Adrenal gland (tissue), 12 donors: Measurements from ENCODE around the gene DOCK6. TPM values are rescaled to one million over a fixed set of nuclear protein-coding genes. Genes with fewer than 3 reads are reported as not detected.

ENCODE experiments used
- DNase-seq, 7 donors: peaks; one replicate each; pipeline ENCODE4 v3.0.0-alpha.2; 2019 to 2020
- H3K27ac ChIP-seq, 5 donors: fragments of 200-600 bp; sonication (generic) in 4 of 5; 1 replicate in 3 of 5; 2 replicates in 2 of 5; pipeline versions ENCODE4 v1.5.1 to v1.8.0; 2016 to 2020; ENCODE audit warnings: mild to moderate bottlenecking in 1 of 5
- H3K27me3 ChIP-seq: fragments of 200-600 bp; 2 replicates; pipeline ENCODE4 v1.8.0; 2021
- H3K36me3 ChIP-seq, 2 donors: fragments of 200-600 bp; replicated peaks in 1 of 2; 1 replicate in 1 of 2; 2 replicates in 1 of 2; pipeline versions ENCODE4 v1.5.1 to v1.8.0; 2018 to 2022
- H3K4me1 ChIP-seq, 2 donors: fragments of 200-600 bp; replicated peaks in 1 of 2; 1 replicate in 1 of 2; 2 replicates in 1 of 2; pipeline versions ENCODE4 v1.5.1 to v1.8.0; 2018 to 2021
- H3K4me3 ChIP-seq, 4 donors: fragments of 200-600 bp; sonication (generic) in 3 of 4; one replicate each; pipeline ENCODE4 v1.5.1; 2016 to 2018
- H3K9me3 ChIP-seq, 3 donors: fragments of 200-600 bp; sonication (generic) in 1 of 3; replicated peaks in 1 of 3; 1 replicate in 2 of 3; 2 replicates in 1 of 3; pipeline versions ENCODE4 v1.5.1 to v1.8.0; 2016 to 2021
- POLR2A ChIP-seq, 2 donors: fragments of 450-650 bp; IDR thresholded peaks; one replicate each; pipeline ENCODE4 v1.6.1; 2017; ENCODE audit warnings: antibody characterized with exemption in 2 of 2, mild to moderate bottlenecking in 2 of 2, moderate library complexity in 1 of 2
- WGBS, 4 donors: extraction: QIAGEN DNeasy Blood & Tissue Kit in 2 of 4; methylation state at CpG; one replicate each; pipeline versions ENCODE4 v1.1.5 to v1.1.7; 2013 to 2017; 5-methylcytosine and 5-hydroxymethylcytosine counted together
- intact Hi-C, 2 donors: fragments of 100-400 bp; cut with DNase I; formaldehyde crosslinking; loops; one replicate each; pipeline versions ENCODE4 v1.14.1 to v1.15.0; 2022 to 2023
- polyA plus RNA-seq, 3 donors: library from polyadenylated mRNA; stranded (reverse); fragments of 200-250 nt in 2 of 3; fragments of 350-450 nt in 1 of 3; fragmentation: Illumina TruSeq in 1 of 3; extraction: RNeasy Lipid Tissue Mini Kit (QIAGEN cat#74804) in 1 of 3; gene quantifications; one replicate each; pipeline ENCODE4 v1.2.3, GENCODE V29; 2013 to 2014
- total RNA-seq, 9 donors: library from RNA; depleted of rRNA in 4 of 9; stranded (reverse); fragments of >200 nt in 4 of 9; fragments of 120-200 nt in 1 of 9; fragmentation: NEBNext Ultra II Directional in 1 of 9; extraction: Animal tissue kit (Norgen Biotek cat#: 25700) in 1 of 9; gene quantifications; one replicate each; pipeline versions ENCODE4 v1.1.0 to v1.2.4, GENCODE V29; 2013 to 2023
- TF ChIP-seq, protein P1 (sequence below), 6 experiments: fragments of 450-650 bp in 4 of 6; fragments of 200-600 bp in 2 of 6; sonication (generic) in 1 of 6; IDR thresholded peaks; 1 replicate in 5 of 6; 2 replicates in 1 of 6; pipeline versions ENCODE4 v1.5.1 to v1.8.0; 2016 to 2021; ENCODE audit warnings: antibody characterized with exemption in 6 of 6, mild to moderate bottlenecking in 2 of 6, moderate library complexity in 1 of 6
- donor health status: healthy with polysubstance abuse.
- donor health status: Bipolar disorder and iron deficiency.
- donor health status: DM: yes; HTN: yes; CAD: no.
- donor health status: DM: no; HTN: no; CAD: no.
- donor health status: DM: no; HTN: no; CAD: no.
- donor health status: DM: yes; HTN: yes; CAD: no.

Gene DOCK6
- total and polyA plus RNA-seq, 12 donors: 4.5 to 152 (median 38.3) TPM

DNA sequence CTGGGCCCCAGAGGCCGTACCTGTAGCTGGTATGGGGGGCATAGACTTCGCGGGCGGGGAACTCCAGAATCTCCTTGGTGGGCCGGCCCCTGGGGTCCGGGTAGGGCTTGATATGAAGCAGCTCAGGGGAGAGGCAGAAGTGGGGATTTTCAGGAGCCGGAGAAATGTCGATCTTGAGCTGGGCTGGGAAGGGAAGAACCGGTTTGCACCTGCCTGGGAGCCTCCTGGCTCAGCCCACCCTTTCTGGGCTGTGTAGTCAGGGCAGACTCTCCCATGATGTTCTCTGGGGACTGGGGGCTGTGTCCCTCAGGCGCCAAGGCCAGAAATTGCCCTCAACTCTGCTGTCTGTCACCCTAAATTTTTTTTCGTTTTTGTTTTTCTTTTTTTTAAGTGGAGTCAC lies 20.3 kb downstream of the DOCK6 start:
- no peaks in the 10 kb centered on the region for H3K9me3 ChIP-seq
- intact Hi-C loops: no loop called here
- H3K27ac ChIP-seq: no peak overlapping the region
- TF ChIP-seq, protein P1, sequence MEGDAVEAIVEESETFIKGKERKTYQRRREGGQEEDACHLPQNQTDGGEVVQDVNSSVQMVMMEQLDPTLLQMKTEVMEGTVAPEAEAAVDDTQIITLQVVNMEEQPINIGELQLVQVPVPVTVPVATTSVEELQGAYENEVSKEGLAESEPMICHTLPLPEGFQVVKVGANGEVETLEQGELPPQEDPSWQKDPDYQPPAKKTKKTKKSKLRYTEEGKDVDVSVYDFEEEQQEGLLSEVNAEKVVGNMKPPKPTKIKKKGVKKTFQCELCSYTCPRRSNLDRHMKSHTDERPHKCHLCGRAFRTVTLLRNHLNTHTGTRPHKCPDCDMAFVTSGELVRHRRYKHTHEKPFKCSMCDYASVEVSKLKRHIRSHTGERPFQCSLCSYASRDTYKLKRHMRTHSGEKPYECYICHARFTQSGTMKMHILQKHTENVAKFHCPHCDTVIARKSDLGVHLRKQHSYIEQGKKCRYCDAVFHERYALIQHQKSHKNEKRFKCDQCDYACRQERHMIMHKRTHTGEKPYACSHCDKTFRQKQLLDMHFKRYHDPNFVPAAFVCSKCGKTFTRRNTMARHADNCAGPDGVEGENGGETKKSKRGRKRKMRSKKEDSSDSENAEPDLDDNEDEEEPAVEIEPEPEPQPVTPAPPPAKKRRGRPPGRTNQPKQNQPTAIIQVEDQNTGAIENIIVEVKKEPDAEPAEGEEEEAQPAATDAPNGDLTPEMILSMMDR (IDR thresholded peaks at IDR 0.05): no peak
- no peak for TF ChIP-seq POLR2A (IDR thresholded peaks at IDR 0.05)
- H3K4me3 ChIP-seq: no peak overlapping the region
- H3K4me1 ChIP-seq: peaks cover under 1 to 5% of the 10 kb centered on the region in 2 donors
- DNase-seq: no peak
- H3K36me3 ChIP-seq: peaks cover 0 to 5% of the 10 kb centered on the region in 2 donors
- WGBS, 4 donors: 88 to 92% (median 89%) methylated on average over 6 to 11 of the region's 11 CpGs
- H3K27me3 ChIP-seq: no peaks in the 10 kb centered on the region

DNA sequence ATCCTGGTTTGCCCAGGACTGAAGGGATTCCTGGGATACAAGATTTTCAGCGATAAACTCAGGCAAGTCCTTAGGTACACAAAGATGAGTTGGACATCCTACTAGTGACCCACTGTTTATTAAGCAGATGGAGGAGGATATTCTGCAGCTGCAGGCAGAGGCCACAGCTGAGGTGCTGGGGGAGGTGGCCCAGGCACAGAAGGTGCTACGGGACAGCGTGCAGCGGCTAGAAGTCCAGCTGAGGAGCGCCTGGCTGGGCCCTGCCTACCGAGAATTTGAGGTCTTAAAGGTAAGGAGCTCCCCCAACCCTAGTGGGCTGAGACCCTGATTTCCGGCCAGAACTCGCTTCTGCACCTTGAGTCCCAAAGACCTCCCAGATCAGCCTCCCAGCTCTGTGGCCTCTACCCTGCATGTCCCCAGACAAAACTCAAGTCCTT lies 22.3 kb downstream of the DOCK6 start:
- Histone ChIP-seq H3K36me3 (peaks cover 0 to 5% of the 10 kb centered on the region in 2 donors), H3K9me3 (no peaks in the 10 kb centered on the region), H3K27me3 (no peaks in the 10 kb centered on the region), H3K4me3 (no peak overlapping the region), H3K4me1 (peaks cover 0 to 5% of the 10 kb centered on the region in 2 donors), H3K27ac (no peak overlapping the region)
- TF ChIP-seq POLR2A (IDR thresholded peaks at IDR 0.05): no peak
- TF ChIP-seq, protein P1 (IDR thresholded peaks at IDR 0.05): no peak
- WGBS, 4 donors: 96 to 100% (median 99%) methylated on average over 6 to 8 of the region's 8 CpGs
- no peak for DNase-seq
- intact Hi-C loops: no loop called here

DNA sequence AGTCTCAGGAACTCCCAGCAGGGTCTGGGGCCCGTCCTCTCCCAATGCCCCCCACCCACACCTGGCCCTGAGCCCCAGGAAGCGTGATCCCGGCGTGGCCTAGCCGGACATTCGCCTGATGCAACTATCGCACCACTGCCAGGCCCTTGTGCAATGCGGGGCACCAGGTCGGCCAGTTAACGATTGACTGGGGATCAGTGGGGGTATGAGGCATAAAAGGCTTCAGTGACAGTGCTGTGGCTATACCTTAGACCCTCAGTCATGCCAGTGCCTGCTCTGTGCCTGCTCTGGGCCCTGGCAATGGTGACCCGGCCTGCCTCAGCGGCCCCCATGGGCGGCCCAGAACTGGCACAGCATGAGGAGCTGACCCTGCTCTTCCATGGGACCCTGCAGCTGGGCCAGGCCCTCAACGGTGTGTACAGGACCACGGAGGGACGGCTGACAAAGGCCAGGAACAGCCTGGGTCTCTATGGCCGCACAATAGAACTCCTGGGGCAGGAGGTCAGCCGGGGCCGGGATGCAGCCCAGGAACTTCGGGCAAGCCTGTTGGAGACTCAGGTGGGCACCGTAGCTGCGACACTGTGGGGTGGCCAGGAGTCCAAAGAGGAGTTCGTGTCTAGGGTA lies 22.8 kb downstream of the DOCK6 start, which contains the start of gene ANGPTL8:
Gene ANGPTL8 (plus strand): TSS at position 243 of the 624 bp plus-strand sequence. CDS start 19 bp downstream, at position 262.
- intact Hi-C loops: no loop called here
- Histone ChIP-seq H3K9me3 (no peaks in the 10 kb centered on the region), H3K4me3 (no peak within 1 kb of the TSS), H3K4me1 (peaks cover 0 to 5% of the 10 kb centered on the region in 2 donors), H3K36me3 (peaks cover 0 to 5% of the 10 kb centered on the region in 2 donors), H3K27me3 (no peaks in the 10 kb centered on the region), H3K27ac (no peak within 1 kb of the TSS)
- 85 to 94% (median 93%) methylated on average over 16 to 23 of the region's 23 CpGs for whole genome bisulfite sequencing, 4 donors
- DNase-seq: no peak
- no peak for TF ChIP-seq POLR2A (IDR thresholded peaks at IDR 0.05)
- TF ChIP-seq, protein P1 (IDR thresholded peaks at IDR 0.05): no peak

DNA sequence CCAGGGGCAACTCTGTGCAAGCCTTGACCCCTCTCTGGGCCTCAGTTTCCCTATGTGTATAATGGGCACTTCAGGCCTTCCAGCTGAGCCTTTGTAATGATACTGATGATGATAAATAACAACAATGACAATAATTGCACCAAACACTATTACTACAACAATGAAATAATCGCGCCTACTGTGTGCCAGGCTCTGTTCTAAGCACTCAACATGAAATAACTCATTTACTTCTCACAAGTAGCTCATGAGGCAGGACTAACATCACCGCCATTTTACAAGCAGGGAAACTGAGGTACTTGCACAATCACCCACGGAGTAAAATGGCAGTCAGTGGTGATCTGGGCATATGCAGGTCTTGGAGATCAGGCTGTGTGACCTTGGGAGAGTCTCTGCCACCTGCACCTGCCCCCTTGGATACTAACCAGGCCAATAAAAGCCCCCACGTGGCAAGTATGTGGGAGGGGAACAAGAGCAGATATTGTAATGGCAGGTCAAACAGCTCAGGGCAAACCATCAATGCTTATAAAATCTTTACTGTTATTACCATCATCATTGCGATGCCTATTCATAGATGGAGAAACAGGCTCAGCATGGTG lies 23.4 kb downstream of the DOCK6 start:
- intact Hi-C loops: no loop called here
- no peak overlapping the region for H3K27ac ChIP-seq
- H3K9me3 ChIP-seq: no peaks in the 10 kb centered on the region
- no peak overlapping the region for H3K4me3 ChIP-seq
- TF ChIP-seq, protein P1 (IDR thresholded peaks at IDR 0.05): no peak
- TF ChIP-seq POLR2A (IDR thresholded peaks at IDR 0.05): no peak
- no peaks in the 10 kb centered on the region for H3K27me3 ChIP-seq
- WGBS, 4 donors: 91 to 95% (median 91%) methylated on average over 6 of the region's 6 CpGs
- peaks cover 0 to 5% of the 10 kb centered on the region in 2 donors for H3K36me3 ChIP-seq
- no peak for DNase-seq
- H3K4me1 ChIP-seq: peaks cover 0 to 5% of the 10 kb centered on the region in 2 donors
